Sigmoid colon (tissue), 7 donors: Measurements from ENCODE around the gene DOP1B. TPM values are rescaled to one million over a fixed set of nuclear protein-coding genes. Genes with fewer than 3 reads are reported as not detected.

Source experiments
- DNase-seq: peaks from one replicate; pipeline ENCODE4 v3.0.0-alpha.2; 2019
- H3K27ac ChIP-seq, 4 donors: fragments of 200-600 bp; sonication (generic); one replicate each; pipeline ENCODE4 v1.5.1; 2016 to 2019; ENCODE audit warnings: mild to moderate bottlenecking in 1 of 4
- H3K27me3 ChIP-seq, 3 donors: fragments of 200-600 bp; sonication (generic); one replicate each; pipeline ENCODE4 v1.5.1; 2019; ENCODE audit warnings: mild to moderate bottlenecking in 1 of 3
- H3K36me3 ChIP-seq, 4 donors: fragments of 200-600 bp; sonication (generic); one replicate each; pipeline ENCODE4 v1.5.1; 2016 to 2019
- H3K4me1 ChIP-seq, 4 donors: fragments of 200-600 bp; sonication (generic); one replicate each; pipeline ENCODE4 v1.5.1; 2017 to 2019
- H3K4me3 ChIP-seq, 4 donors: fragments of 200-600 bp; sonication (generic); one replicate each; pipeline ENCODE4 v1.5.1; 2017 to 2019; ENCODE audit warnings: mild to moderate bottlenecking in 2 of 4, moderate library complexity in 1 of 4
- H3K9me3 ChIP-seq, 4 donors: fragments of 200-600 bp in 3 of 4; sonication (generic) in 3 of 4; one replicate each; pipeline versions ENCODE4 v1.5.1 to v1.6.1; 2013 to 2019
- EP300 ChIP-seq, 4 donors: sonication (generic); formaldehyde crosslinking; IDR thresholded peaks; one replicate each; pipeline ENCODE4 v1.6.1; 2017; ENCODE audit warnings: antibody characterized with exemption in 4 of 4
- POLR2A ChIP-seq, 2 donors: fragments of 450-650 bp; IDR thresholded peaks; one replicate each; pipeline ENCODE4 v1.6.1; 2016; ENCODE audit warnings: antibody characterized with exemption in 2 of 2, mild to moderate bottlenecking in 2 of 2, moderate library complexity in 2 of 2
- POLR2AphosphoS5 ChIP-seq, 4 donors: sonication (generic); formaldehyde crosslinking; IDR thresholded peaks; one replicate each; pipeline ENCODE4 v1.6.1; 2017; ENCODE audit warnings: antibody characterized with exemption in 4 of 4
- WGBS, 2 donors: extraction: QIAGEN DNeasy Blood & Tissue Kit; methylation state at CpG; one replicate each; pipeline ENCODE4 v1.1.7; 2013; 5-methylcytosine and 5-hydroxymethylcytosine counted together
- intact Hi-C: fragments of 100-400 bp; cut with DNase I; formaldehyde crosslinking; loops from one replicate; pipeline ENCODE4 v1.15.1; 2023
- polyA plus RNA-seq, 3 donors: library from polyadenylated mRNA; stranded (reverse); fragments of 200-250 nt; gene quantifications; one replicate each; pipeline ENCODE4 v1.2.3, GENCODE V29; 2013
- total RNA-seq, 4 donors: library from RNA; depleted of rRNA; stranded (reverse); fragments of >200 nt; gene quantifications; one replicate each; pipeline ENCODE4 v1.1.0, GENCODE V29; 2016
- TF ChIP-seq, protein P1 (sequence below), 4 experiments: fragments of 450-650 bp in 3 of 4; fragments of 200-600 bp in 1 of 4; IDR thresholded peaks; one replicate each; pipeline ENCODE4 v1.5.1; 2016 to 2019; ENCODE audit warnings: antibody characterized with exemption in 4 of 4, mild to moderate bottlenecking in 3 of 4, moderate library complexity in 2 of 4
- donor health status: healthy with polysubstance abuse.
- donor health status: Bipolar disorder and iron deficiency.
- donor health status: healthy.

Gene DOP1B, protein sequence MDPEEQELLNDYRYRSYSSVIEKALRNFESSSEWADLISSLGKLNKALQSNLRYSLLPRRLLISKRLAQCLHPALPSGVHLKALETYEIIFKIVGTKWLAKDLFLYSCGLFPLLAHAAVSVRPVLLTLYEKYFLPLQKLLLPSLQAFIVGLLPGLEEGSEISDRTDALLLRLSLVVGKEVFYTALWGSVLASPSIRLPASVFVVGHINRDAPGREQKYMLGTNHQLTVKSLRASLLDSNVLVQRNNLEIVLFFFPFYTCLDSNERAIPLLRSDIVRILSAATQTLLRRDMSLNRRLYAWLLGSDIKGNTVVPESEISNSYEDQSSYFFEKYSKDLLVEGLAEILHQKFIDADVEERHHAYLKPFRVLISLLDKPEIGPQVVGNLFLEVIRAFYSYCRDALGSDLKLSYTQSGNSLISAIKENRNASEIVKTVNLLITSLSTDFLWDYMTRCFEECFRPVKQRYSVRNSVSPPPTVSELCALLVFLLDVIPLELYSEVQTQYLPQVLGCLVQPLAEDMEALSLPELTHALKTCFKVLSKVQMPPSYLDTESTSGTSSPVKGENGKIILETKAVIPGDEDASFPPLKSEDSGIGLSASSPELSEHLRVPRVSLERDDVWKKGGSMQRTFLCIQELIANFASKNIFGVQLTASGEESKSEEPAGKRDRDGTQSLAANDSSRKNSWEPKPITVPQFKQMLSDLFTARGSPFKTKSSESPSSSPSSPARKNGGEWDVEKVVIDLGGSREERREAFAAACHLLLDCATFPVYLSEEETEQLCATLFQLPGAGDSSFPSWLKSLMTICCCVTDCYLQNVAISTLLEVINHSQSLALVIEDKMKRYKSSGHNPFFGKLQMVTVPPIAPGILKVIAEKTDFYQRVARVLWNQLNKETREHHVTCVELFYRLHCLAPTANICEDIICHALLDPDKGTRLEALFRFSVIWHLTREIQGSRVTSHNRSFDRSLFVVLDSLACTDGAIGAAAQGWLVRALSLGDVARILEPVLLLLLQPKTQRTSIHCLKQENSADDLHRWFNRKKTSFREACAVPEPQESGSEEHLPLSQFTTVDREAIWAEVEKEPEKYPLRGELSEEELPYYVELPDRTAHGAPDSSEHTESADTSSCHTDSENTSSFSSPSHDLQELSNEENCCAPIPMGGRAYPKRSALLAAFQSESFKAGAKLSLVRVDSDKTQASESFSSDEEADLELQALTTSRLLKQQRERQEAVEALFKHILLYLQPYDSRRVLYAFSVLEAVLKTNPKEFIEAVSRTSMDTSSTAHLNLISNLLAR (N-terminal part only)
- total RNA-seq: 10 to 100 TPM in 2 of 4 donors, 1 to 10 TPM in 2; 7.4 to 14.7 (median 9.8) TPM
- 10 to 100 TPM; 12.5 to 20.7 (median 13.8) TPM for polyA plus RNA-seq

DNA sequence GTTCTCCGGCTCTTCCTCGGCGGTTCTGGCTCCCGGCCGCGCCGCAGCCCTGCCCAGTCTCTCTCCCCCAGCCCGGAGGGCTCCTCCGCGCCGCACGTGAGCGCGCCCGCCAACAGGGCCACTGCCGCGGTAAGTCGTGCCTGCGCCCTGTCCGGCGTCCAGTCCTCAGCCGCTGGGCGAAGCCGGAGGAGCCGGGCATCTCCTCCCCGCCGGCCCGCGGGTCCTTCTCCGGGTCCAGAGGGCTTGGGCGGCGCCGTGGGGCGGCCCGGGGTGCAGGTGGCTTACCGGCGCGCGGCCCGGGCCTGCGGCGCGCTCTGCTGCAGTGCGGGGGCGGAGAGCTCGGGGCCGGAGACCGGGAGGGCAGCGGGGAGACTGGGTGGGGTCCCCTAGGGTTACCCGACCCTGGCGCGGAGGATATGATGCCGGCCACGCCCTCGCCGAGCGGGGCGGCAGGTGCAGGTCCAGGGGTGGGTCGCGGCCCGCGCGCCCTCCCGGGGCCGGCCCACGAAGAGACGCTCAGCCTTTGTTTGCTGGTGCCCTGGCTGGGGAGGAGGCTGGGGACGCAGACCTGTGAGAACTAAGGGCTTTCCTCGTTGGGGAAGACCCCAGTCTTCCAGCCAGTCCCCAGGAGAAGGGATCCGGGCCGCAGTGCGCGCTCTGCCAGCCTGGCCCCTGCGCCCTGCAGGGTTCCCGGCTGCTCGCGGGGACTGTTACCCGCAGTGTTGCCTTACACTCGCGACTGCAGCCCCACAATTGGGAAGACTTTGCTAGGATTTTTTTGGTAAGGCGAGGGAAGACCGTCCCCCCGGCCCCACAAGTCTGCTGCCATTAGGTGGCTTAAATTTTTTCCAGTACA lies at the start of gene DOP1B:
DOP1B (plus strand) TSS at position 10 of the 856 bp plus-strand sequence. CDS start 7,910 bp downstream, outside the sequence.
- no peak for TF ChIP-seq EP300 (IDR thresholded peaks at IDR 0.05)
- peak; percentile 73 to 85 (median 81) for TF ChIP-seq POLR2AphosphoS5 (IDR thresholded peaks at IDR 0.05)
- TF ChIP-seq POLR2A (IDR thresholded peaks at IDR 0.05): peak in 1 of 2 donors; percentile 64
- TF ChIP-seq, protein P1, sequence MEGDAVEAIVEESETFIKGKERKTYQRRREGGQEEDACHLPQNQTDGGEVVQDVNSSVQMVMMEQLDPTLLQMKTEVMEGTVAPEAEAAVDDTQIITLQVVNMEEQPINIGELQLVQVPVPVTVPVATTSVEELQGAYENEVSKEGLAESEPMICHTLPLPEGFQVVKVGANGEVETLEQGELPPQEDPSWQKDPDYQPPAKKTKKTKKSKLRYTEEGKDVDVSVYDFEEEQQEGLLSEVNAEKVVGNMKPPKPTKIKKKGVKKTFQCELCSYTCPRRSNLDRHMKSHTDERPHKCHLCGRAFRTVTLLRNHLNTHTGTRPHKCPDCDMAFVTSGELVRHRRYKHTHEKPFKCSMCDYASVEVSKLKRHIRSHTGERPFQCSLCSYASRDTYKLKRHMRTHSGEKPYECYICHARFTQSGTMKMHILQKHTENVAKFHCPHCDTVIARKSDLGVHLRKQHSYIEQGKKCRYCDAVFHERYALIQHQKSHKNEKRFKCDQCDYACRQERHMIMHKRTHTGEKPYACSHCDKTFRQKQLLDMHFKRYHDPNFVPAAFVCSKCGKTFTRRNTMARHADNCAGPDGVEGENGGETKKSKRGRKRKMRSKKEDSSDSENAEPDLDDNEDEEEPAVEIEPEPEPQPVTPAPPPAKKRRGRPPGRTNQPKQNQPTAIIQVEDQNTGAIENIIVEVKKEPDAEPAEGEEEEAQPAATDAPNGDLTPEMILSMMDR (IDR thresholded peaks at IDR 0.05): no peak
- Histone ChIP-seq H3K27me3 (no peaks in the 10 kb centered on the region), H3K27ac (peak within 1 kb of the TSS; percentile 85 to 88 (median 86)), H3K4me3 (peak within 1 kb of the TSS; percentile 63 to 95 (median 87)), H3K36me3 (no peaks in the 10 kb centered on the region), H3K4me1 (peaks cover 0 to 20% (median 11%) of the 10 kb centered on the region in 4 donors), H3K9me3 (no peaks in the 10 kb centered on the region)
- intact Hi-C loops: loop anchor here (1.0 kb wide), 1 partner anchor 163 kb away; the partner anchor contains the start of gene MORC3
- no peak for DNase-seq
- 1% methylated on average over 83 of the region's 83 CpGs for WGBS, 2 donors

DNA sequence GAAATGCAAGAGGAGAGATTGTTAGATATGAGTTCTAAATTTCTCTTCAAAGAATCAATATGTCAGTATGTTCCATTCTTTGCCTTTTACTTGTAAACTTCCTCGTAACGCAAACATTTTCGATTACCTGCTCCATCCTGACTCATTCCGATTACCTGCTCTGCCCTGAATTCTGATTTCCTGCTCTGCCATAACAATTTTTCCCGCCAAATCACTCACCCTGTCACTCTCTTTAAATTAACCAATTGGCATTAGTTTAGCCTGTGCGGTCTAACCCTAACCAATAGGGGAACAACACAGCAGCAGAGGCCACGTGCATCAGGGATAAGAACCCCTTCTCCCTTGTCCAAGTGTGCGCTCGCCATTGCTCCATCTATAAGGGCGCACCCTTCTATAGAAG lies 46.8 kb upstream of the DOP1B start:
- TF ChIP-seq EP300 (IDR thresholded peaks at IDR 0.05) (no peak), POLR2A (IDR thresholded peaks at IDR 0.05) (no peak), POLR2AphosphoS5 (IDR thresholded peaks at IDR 0.05) (no peak)
- TF ChIP-seq, protein P1 (IDR thresholded peaks at IDR 0.05): no peak
- intact Hi-C loops: loop anchor here (5.0 kb wide), 1 partner anchor 38 kb away; the partner anchor contains the start of gene CBR1
- H3K36me3 ChIP-seq: no peaks in the 10 kb centered on the region

DNA sequence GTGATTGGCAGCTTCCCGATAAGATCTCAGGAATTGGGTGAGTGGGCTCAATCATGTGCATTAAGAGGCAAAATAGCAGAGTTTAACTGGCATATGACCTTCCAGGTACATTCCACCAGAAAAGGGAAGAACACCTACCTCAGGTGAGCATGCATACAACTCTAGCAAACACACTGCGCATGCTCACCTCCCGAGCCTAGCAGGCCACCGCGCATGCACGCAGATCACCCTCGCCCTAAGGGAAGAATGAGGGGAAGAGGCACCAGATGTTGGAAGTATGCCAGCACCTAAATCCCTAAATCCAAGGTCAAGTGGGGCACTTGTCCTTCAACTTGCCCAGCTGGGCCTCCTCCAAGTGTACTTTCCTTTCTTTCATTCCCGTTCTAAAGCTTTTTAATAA lies 45.4 kb upstream of the DOP1B start:
- Histone ChIP-seq H3K36me3 (no peaks in the 10 kb centered on the region), H3K27me3 (no peaks in the 10 kb centered on the region), H3K4me1 (peaks cover 0 to 12% (median 6%) of the 10 kb centered on the region in 4 donors), H3K4me3 (no peak overlapping the region), H3K27ac (no peak overlapping the region), H3K9me3 (no peaks in the 10 kb centered on the region)
- 86 to 90% methylated on average over 8 of the region's 8 CpGs for WGBS, 2 donors
- TF ChIP-seq, protein P1 (IDR thresholded peaks at IDR 0.05): no peak
- TF ChIP-seq POLR2A (IDR thresholded peaks at IDR 0.05): no peak
- no peak for TF ChIP-seq POLR2AphosphoS5 (IDR thresholded peaks at IDR 0.05)
- TF ChIP-seq EP300 (IDR thresholded peaks at IDR 0.05): no peak
- DNase-seq: no peak
- intact Hi-C loops: loop anchor here (5.0 kb wide), 1 partner anchor 39 kb away; the partner anchor contains the start of gene CBR1

More for the DNA sequence above, 46.8 kb upstream of the DOP1B start:
- peaks cover 0 to 14% (median 6%) of the 10 kb centered on the region in 4 donors for H3K4me1 ChIP-seq
- 94 to 96% methylated on average over 10 of the region's 10 CpGs for WGBS, 2 donors
- H3K27me3 ChIP-seq: peaks cover 0 to 9% (median 1%) of the 10 kb centered on the region in 3 donors
- no peak for DNase-seq
- no peak overlapping the region for H3K27ac ChIP-seq
- no peak overlapping the region for H3K4me3 ChIP-seq
- no peaks in the 10 kb centered on the region for H3K9me3 ChIP-seq
